Activated CD4-positive, CD25-positive, alpha-beta regulatory T cell treated with anti-CD3 and anti-CD28 coated beads, Interleukin-2, amount 50 U/mL, for 16 hours (primary cell): ENCODE results near the gene TOP3B.

ENCODE experiments used
- DNase-seq: peaks from one replicate; pipeline ENCODE4 v3.0.0-alpha.2; 2020; ENCODE audit warnings: low read depth, low spot score

Gene TOP3B, protein sequence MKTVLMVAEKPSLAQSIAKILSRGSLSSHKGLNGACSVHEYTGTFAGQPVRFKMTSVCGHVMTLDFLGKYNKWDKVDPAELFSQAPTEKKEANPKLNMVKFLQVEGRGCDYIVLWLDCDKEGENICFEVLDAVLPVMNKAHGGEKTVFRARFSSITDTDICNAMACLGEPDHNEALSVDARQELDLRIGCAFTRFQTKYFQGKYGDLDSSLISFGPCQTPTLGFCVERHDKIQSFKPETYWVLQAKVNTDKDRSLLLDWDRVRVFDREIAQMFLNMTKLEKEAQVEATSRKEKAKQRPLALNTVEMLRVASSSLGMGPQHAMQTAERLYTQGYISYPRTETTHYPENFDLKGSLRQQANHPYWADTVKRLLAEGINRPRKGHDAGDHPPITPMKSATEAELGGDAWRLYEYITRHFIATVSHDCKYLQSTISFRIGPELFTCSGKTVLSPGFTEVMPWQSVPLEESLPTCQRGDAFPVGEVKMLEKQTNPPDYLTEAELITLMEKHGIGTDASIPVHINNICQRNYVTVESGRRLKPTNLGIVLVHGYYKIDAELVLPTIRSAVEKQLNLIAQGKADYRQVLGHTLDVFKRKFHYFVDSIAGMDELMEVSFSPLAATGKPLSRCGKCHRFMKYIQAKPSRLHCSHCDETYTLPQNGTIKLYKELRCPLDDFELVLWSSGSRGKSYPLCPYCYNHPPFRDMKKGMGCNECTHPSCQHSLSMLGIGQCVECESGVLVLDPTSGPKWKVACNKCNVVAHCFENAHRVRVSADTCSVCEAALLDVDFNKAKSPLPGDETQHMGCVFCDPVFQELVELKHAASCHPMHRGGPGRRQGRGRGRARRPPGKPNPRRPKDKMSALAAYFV

DNA sequence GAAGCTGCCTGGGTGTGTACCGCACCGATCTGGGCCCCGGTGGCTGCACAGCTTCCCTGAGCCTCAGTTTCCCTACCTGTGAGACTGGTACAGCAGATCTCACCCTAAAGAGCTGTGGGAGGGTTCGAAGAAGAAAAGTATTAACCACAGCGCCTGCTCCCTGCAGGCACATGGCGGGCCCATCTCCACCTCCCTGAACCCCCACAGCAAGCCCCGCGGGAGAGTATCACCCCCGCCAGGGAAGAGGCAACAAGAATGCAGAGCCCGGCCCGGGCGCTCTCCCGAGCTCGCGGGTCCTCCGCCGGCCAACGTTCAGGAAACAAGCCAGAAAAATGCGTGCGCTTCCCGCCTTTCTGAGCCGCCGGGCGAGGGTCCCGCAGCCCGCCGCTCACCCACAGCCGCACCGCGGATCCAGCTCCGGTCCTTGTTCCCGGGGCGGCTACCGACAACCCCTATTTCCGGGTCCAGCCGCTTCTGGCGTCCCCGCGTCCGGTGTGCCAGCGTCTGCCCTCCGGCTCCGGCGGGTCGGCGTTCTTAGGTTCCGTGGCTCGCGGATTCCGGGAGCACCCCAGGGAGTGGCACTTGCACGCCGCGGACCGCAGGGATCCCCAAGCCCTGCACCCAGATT lies at the start of gene TOP3B:
TSS of gene TOP3B (minus strand) at position 450 of the 628 bp plus-strand sequence. CDS start 7,078 bp downstream, outside the sequence.
- peak; percentile 67 for DNase-seq

DNA sequence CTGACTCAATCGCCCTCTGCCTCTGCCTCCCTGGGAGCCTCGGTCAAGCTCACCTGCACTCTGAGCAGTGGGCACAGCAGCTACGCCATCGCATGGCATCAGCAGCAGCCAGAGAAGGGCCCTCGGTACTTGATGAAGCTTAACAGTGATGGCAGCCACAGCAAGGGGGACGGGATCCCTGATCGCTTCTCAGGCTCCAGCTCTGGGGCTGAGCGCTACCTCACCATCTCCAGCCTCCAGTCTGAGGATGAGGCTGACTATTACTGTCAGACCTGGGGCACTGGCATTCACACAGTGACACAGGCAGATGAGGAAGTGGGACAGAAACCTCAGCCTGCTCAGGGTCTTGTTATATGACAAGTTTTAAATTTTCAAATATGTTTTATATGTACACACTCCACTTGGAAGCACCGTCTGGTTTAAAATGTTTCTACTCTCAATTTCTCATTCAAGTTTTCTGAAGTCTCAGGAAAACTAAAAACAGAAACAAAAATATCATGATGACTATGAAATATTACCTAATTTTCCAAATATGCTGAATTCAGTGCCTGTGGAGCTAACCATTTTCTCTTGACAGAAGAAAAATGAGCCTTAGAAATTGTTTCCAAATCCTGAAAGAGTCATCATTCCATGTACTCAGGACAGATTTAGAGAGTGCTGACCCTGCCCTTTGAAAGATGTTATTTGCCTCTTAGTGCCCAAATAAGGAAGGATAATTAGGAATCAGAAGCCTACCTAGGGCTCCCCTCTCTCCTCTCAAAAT lies 48.8 kb upstream of the TOP3B start:
- DNase-seq = no peak

DNA sequence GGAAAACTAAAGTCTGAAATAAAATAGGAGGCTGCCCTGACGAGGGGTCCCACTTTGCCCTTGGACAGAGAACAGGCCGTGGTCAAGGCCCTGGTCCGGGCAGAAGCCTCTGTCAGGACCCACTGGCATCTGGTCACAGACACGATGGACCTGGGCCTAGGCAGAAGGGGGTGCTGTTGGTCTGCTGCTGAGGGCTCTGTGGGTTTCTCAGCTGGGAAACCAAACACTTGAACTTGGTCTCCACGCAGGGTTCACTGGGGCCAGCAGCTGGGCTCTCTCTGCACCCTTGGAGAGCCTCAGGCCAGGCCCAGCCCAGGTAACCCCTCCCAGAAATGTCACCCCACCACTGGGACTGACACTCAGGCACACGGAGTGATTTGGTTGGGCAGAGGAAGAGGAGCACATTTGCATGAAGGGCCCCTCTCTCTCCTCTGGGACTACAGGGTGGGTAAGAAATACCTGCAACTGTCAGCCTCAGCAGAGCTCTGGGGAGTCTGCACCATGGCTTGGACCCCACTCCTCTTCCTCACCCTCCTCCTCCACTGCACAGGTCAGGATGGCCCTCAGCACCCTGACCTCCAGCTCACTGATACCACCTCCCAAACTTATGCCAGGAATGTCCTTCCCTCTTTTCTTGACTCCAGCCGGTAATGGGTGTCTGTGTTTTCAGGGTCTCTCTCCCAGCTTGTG lies 48.1 kb upstream of the TOP3B start:
- DNase-seq = no peak

DNA sequence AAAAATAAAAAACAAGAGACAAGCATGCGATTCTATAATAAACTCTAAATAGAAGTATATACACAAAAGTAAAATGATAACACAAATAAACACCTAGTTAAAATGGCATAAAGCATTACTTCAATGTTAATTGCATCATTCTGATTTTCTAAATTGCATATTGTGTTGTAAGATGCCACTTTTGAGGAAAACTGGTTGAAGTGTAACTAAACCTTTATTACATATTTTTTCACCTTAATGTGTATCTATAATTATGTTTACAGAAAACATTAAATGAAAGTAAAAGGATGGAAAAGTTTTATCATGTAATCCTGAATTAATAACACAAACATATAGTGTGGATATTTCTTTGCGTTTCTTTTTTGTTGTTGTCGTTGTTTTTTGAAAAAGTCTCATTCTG lies 45.4 kb upstream of the TOP3B start:
- no peak for DNase-seq

DNA sequence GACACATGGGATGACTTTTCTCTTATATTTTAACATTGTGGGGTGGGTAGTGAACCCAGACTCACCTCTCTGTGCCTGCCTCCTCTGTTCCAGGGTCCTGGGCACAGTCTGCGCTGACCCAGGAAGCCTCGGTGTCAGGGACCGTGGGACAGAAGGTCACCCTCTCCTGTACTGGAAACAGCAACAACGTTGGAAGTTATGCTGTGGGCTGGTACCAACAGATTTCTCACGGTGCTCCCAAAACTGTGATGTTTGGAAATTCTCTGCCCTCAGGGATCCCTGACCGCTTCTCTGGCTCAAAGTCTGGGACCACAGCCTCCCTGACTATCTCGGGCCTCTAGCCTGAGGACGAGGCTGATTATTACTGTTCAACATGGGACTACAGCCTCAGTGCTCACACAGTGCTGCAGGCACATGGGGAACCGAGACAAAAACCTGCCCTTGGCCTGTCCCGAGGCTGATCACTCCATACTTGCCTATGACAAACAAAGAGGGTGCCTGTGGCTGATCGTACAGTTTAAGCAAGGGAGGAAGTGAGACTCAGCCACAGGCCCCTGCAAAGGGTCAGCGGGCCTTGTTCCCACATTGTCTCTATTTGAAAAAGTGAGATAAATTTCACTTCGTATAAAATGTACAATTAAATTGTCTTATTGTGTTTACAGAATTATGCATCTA lies 43.7 kb upstream of the TOP3B start:
- DNase-seq = no peak

DNA sequence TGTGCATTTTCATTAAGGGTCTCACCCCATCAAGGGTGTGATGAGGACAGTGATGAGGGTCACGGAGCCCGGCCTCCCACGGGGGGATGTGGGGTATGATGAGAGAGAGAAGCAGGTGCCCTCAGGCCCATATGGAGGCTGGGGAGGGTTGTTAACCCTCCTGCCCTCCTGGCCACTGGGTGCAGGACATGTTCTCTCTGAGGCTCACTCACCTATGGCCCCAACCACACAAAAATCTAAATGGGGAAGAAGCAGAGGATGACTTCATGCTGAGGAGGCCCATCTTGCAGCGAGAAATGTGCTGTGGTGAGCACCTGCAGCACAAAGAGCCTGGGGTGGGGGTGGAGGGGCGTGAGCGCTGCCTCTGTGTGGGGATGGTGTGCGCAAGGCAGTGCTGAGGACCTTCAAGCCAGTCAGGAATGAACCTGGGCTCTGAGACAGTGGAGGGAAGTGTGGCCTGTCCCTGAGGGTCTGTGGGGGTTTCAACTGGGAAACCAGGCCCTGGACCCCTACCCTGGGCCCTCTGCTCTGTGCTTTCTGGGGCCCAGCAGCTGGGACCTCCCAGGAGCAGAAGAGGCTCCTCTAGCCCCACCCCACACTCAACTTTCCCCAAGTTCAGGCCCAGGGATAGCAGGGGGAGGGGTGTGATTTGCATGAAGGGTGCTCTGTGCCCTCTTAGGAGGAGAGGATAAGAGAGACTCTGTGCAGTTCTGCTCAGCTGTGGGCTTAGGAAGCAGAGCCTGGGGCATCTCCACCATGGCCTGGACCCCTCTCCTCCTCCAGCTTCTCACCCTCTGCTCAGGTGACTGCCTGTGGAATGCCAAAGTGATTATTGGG lies 43.0 kb upstream of the TOP3B start:
- DNase-seq = no peak

DNA sequence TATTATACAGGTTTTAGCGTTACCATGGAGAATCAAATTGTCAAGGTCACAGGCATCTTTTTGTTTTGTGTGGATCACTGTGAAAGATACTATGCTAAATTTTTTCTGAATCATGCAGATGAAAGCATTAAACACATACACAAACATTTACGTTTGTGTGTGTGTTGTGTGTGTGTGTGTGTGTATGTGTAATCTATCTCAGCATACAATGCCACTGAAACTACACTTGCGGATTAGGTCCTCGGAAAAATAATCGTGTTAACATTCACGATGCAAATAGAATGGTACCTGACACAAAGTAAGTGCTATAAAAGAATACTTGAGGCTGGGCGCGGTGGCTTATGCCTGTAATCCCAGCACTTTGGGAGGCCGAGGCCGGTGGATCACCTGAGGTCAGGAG lies 41.9 kb upstream of the TOP3B start:
- no peak for DNase-seq

DNA sequence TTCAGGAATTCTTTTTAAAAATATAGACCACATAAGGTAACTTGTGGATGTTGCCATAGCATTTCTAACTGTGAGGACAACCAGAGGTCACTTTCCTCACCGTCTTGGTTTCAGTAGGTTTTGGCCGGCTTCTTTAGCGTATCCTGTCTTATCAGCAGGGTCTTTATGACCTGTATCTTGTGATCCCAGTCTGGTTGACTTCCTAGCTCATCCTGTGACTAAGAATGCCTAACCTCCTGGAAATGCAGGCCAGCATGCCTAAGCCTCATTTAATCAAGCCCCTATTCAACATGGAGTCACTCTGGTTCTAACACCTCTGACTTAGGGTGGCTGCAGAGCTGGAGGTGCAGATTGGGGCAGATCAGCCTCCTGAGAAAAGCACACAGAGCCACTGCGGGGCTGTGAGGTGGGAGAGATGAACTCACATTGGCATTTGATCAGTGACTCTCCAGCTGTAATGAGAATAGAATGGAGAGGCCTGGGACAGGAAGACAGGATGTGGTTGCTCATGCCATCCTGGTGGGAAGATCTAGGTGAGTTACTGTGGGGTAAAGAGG lies 41.1 kb upstream of the TOP3B start:
- DNase-seq = no peak

DNA sequence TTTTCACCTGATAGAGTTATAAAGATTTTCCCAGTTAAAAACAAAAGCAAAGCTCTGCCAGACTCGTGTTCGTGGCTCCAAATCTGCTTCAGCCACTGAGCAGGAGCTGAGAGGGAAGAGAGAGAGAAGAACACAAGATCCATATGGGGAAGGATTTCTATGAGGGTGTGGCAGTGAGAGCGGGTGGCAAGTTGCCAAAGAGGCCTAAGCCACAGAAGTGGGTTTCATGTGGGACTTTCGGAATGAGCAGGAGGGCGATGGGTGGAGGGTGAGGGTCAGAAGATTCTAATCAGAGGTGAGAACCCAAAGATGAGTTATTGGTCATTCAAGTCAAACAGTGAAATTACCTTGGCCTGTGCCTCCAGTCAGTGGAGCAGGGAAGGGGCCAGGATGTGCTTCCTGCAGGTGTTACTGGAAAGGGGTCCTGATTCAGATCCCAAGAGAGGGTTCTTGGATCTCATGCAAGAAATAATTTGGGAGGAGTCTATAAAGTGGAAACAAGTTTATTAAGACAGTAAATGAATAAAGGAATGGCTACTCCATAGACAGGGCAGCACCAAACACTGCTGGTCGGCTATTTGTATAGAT lies 40.5 kb upstream of the TOP3B start:
- DNase-seq = no peak

DNA sequence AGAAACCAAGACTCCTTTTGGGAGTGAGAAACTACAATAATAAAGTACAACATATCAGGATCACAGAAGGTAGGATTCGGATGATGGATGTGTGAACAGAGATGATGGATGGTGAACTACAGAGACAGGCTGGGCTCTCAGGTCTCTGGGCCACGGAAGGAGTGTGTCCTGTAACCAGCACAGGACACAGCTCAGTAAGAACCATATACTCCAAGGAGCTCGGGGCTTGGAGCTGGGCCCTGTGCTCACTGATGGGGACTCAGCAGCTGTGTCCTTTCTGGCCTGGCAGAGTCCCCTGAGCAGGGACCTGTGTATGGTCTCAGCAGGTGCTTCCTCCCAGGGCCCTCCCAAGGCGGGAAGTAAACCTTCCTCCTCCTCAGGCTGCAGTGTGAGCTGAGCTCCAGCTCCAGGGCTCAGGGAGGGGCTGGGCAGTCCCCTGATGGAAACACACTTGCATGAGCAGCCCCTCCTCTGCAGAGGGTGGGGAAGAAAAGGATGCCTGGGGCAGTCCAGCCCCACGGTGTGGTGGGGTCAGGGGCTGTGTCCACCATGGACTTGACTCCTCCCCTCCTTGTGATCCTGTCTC lies 39.8 kb upstream of the TOP3B start:
- DNase-seq = no peak

DNA sequence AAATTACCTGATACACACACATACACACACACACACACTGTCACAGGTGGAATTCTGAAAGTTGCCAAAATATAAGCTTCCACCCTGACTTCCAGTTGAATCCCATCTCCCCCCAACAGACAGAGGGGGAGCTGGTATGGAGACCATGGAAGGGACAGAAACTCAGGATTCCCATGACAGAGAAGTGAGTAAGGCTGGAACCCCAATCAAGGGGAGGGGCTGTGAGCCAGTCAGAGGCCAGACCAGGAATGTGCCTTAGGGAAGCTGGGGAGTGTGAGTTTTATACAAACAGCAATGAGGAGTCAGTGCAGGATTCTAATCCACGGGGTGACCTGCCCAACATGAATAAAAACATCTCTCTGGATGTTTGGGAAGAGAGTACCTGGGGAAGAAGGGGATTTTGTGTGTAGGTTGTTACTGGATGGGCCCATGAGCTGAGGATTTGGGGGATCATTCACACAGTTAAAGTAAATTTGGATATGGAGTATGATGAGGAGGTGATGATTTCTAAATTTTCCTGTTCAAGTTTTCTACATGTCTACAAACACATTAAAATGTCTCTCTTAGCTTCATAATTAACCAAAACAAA lies 38.7 kb upstream of the TOP3B start:
- DNase-seq = no peak

DNA sequence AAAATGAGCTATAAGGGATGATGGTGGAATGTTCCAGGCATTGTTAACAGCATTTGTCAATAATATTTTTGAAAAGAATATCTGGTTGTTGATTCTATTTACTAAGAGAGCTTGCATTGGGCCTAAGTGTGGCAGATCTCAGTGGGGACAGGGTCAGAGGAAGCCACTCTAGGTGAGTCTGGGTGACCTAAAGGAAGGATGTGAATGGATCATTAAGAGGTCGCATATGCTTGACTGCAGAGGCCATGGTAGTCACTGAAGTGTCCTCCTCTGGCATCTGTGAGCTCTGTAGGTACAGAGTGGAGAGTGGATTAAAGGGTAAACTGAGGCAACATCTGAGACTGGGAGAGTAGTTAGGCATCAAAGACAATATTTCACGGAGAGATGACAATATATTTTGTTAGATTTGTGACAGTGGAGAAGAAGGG lies 37.9 kb upstream of the TOP3B start:
- no peak for DNase-seq

DNA sequence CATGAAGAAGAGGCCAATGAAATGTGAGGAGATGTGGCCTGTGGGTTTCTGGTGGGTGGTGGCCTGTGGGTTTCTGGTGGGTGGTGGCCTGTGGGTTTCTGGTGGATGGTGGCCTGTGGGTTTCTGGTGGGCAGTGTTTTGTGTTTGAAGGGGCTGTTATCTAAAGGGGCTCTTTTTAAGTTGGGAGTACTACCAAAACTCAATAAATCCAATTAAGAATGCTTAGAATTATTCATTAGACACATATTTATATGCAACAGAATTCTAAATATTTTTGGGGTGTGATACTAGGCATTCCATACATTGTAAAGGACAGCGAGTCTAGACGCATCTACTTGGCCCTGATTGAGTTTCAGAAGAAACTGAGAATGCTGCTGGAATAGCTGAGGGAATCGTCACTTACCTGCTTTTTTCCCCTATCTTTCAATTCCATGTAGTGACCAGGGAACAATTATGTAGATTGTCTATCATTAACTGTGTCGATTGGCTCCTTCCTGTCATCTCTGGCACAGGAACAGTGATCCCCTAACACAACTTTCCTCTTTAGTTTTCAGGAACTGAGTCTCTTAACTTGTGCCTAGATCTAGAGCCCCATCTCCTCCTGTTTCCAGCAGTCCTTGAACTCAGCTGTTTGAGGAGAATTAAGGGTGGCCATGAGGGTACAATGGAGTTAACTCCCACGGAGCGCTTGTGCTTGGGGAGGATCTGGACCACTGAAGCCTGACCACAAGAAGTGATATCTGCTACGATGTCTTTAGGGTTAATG lies 37.3 kb upstream of the TOP3B start:
- no peak for DNase-seq

DNA sequence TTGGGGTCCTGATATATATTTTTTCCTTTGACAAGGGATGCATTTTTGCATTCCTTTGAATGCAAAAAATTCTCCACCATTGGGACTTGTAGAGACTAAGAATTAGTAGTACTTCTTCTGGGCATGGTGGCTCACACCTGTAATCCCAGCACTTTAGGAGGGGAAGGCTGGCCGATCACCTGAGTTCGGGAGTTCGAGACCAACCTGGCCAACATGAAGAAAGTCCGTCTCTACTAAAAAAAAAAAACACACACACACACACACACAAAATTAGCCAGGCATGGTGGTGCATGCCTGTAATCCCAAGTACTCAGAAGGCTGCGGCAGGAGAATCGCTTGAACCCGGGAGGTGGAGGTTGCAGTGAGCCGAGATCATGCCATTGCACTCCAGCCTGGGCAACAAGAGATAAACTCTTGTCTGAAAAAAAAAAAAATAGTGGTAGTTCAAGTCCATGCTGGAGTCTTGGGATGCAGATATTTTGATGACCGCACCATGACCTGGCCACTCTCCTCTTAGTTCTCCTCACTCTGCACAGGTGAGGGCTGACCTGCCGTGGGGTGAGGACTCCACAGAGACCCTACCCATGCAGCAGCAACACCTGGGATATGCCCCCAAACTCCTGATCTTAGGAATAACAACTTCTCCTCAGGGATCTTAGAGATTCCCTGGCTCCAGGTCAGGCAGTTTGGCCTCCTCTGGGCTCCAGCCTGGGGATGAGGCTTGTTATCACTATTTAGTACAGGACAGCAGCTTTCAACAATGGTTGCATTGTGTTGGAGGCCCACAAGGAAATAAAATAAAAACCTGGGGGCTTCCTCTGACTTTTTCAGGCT lies 36.5 kb upstream of the TOP3B start:
- no peak for DNase-seq

DNA sequence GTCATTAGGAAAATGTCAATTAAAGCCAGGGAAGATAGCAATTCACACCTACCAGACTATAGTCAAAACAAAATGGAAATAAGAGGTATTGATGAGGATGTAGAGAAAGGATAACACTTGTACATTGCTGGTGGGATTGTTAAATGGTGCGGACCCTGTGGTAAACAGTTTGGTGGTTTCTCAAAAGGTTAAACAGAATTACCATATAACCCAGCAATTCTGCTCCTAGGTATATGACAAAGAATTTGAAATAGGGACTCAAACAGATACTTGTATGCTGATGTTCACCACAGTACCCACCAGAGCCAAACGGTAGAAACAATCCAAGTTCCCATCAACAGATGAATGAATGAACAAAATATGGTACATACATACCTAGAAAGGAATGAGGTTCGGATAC lies 33.0 kb upstream of the TOP3B start:
- no peak for DNase-seq

DNA sequence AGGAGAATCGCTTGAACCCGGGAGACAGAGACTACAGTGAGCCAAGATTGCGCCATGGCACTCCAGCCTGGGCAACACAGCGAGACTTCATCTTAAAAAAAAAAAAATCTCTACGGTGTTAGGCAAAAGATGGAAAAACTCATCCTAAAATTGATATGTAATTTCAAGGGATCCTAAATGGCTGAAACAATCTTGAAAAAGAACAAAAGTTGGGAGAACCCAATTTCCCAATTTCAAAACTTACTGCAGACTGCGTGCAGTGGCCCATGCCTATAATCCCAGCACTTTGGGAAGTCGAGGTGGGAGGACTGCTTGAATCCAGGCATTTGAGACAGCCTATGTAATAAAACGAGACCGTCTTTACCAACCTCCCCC lies 31.7 kb upstream of the TOP3B start:
- DNase-seq = no peak
